ENCODE results near the gene P4HB.

- TF ChIP-seq CTCF (IDR thresholded peaks at IDR 0.05) (no peak), EZH2 (IDR thresholded peaks at IDR 0.05) (no peak), EZH2phosphoT487 (IDR thresholded peaks at IDR 0.05) (no peak)
Observed at GRCh38 chr17:81837641-81838040, 22.7 kb downstream of the P4HB start.

Data from neural progenitor cell (in vitro differentiated cells).